AG08395 (cell line): Measurements from ENCODE around the gene REXO4.
"Not testable (repeated sequence)": the region's sequence is repeated elsewhere in the genome, so short reads cannot be mapped to it uniquely, and the experiment has no call there.

Experiments
- DNase-seq: peaks from one replicate; pipeline ENCODE4 v3.0.0; 2012; ENCODE audit warnings: mixed read lengths, low spot score

The REXO4 gene

GRCh38 chr9:133417541-133418461, at the start of gene REXO4:
Gene REXO4 (minus strand): TSS chr9:133418010. CDS start chr9:133417844, 166 bp downstream.
- DNase-seq: peak; percentile 87

- DNase-seq: no peak
Measured at GRCh38 chr9:133467101-133467500, 49.3 kb upstream of the REXO4 start.

- DNase-seq: no peak
Measured at GRCh38 chr9:133465984-133466383, 48.2 kb upstream of the REXO4 start.

GRCh38 chr9:133464638-133465037, 46.8 kb upstream of the REXO4 start:
- DNase-seq: no peak

- DNase-seq: no peak
Measured at GRCh38 chr9:133463864-133464615, 46.2 kb upstream of the REXO4 start.

- no peak for DNase-seq
Measured at GRCh38 chr9:133463234-133463863, 45.5 kb upstream of the REXO4 start.

GRCh38 chr9:133461975-133462374, 44.2 kb upstream of the REXO4 start:
- no peak for DNase-seq

GRCh38 chr9:133460405-133461175, 42.8 kb upstream of the REXO4 start:
- peak; percentile 13 for DNase-seq

- peak; percentile 97 for DNase-seq
Measured at GRCh38 chr9:133459476-133460404, 41.9 kb upstream of the REXO4 start, which contains the start of gene CACFD1. Gene CACFD1 (plus strand): TSS chr9:133459978. CDS start chr9:133460067, 89 bp downstream.

GRCh38 chr9:133458643-133459312, 41.0 kb upstream of the REXO4 start:
- DNase-seq: no peak

- DNase-seq: no peak
Measured at GRCh38 chr9:133457748-133458147, 39.9 kb upstream of the REXO4 start.

GRCh38 chr9:133457233-133457632, 39.4 kb upstream of the REXO4 start:
- DNase-seq: no peak

- DNase-seq: no peak
Measured at GRCh38 chr9:133456409-133456808, 38.6 kb upstream of the REXO4 start.

GRCh38 chr9:133455936-133456335, 38.1 kb upstream of the REXO4 start:
- no peak for DNase-seq

- DNase-seq: no peak
Measured at GRCh38 chr9:133454943-133455673, 37.3 kb upstream of the REXO4 start.

GRCh38 chr9:133454325-133454724, 36.5 kb upstream of the REXO4 start:
- no peak for DNase-seq

- DNase-seq: no peak
Measured at GRCh38 chr9:133453651-133454050, 35.8 kb upstream of the REXO4 start.

- DNase-seq: no peak
Measured at GRCh38 chr9:133452562-133452961, 34.8 kb upstream of the REXO4 start.

- not testable (repeated sequence) for DNase-seq
Measured at GRCh38 chr9:133451865-133452264, 34.1 kb upstream of the REXO4 start.
